Measurements from ENCODE around the gene HPSE2. TPM values are rescaled to one million over a fixed set of nuclear protein-coding genes. Genes with fewer than 3 reads are reported as not detected.

The HPSE2 gene
- total and polyA plus RNA-seq, 4 donors: 0.05 TPM; not detected in 3

- Histone ChIP-seq H3K27me3 (ENCODE audit: control insufficient read depth in 4 of 4, insufficient read depth in 4 of 4, low read length in 3 of 4) (peaks cover 0 to 8% (median 0%) of the 10 kb centered on the region in 4 donors), H3K9ac (ENCODE audit: low read depth in 1 of 2, low read length in 2 of 2) (no peak overlapping the region), H3K4me1 (ENCODE audit: control insufficient read depth in 4 of 4, insufficient read depth in 4 of 4, low read length in 3 of 4) (no peaks in the 10 kb centered on the region), H3K4me3 (ENCODE audit: low read depth in 1 of 3, low read length in 3 of 3) (no peak overlapping the region), H3K27ac (ENCODE audit: low read depth in 1 of 2, low read length in 2 of 2) (no peak overlapping the region), H3K9me3 (ENCODE audit: control insufficient read depth in 4 of 4, low read length in 3 of 4) (peaks cover 0 to 4% (median 2%) of the 10 kb centered on the region in 4 donors), H3K36me3 (ENCODE audit: control insufficient read depth in 4 of 4, insufficient read depth in 3 of 4, low read depth in 1 of 4, low read length in 3 of 4) (no peaks in the 10 kb centered on the region)
- 79% methylated on average over 3 of the region's 3 CpGs for WGBS
- TF ChIP-seq FOXA1 (IDR thresholded peaks at IDR 0.05) (no peak), CTCF (IDR thresholded peaks at IDR 0.05; ENCODE audit: low read depth, low read length, missing input control) (no peak), FOXA2 (IDR thresholded peaks at IDR 0.05) (no peak), HNF4A (conservative IDR thresholded peaks at IDR 0.05) (no peak), RAD21 (IDR thresholded peaks at IDR 0.05) (no peak), ZBTB33 (IDR thresholded peaks at IDR 0.05) (no peak), EGR1 (IDR thresholded peaks at IDR 0.05; ENCODE audit: low read depth in 2 of 2) (no peak), SP1 (IDR thresholded peaks at IDR 0.05) (no peak), HNF4G (IDR thresholded peaks at IDR 0.05) (no peak), ATF3 (IDR thresholded peaks at IDR 0.05) (no peak), MAX (IDR thresholded peaks at IDR 0.05) (no peak), REST (IDR thresholded peaks at IDR 0.05) (no peak), RXRA (IDR thresholded peaks at IDR 0.05) (no peak), GABPA (IDR thresholded peaks at IDR 0.05 in 1 of 2, conservative IDR thresholded peaks at IDR 0.05 in 1 of 2) (no peak), NR2F2 (IDR thresholded peaks at IDR 0.05) (no peak), TAF1 (conservative IDR thresholded peaks at IDR 0.05) (no peak), YY1 (IDR thresholded peaks at IDR 0.05) (no peak), JUND (IDR thresholded peaks at IDR 0.05) (no peak)
- no peak for DNase-seq (ENCODE audit: low spot score)
These were observed 748.0 kb downstream of the HPSE2 start for GRCh38 chr10:98487649-98488048.
